HK-2 (cell line): ENCODE results near the gene NMNAT3.

ENCODE experiments used
- DNase-seq: peaks from one replicate; pipeline ENCODE4 v3.0.0-alpha.2; 2018; ENCODE audit not compliant: unreplicated experiment

The NMNAT3 gene

GRCh38 chr3:139675327-139675726 lies 2.4 kb downstream of the NMNAT3 start:
- DNase-seq, result no peak

GRCh38 chr3:139674571-139675260 lies 3.1 kb downstream of the NMNAT3 start:
- DNase-seq, result no peak

GRCh38 chr3:139672884-139673283 lies 4.9 kb downstream of the NMNAT3 start:
- DNase-seq, result no peak

- no peak for DNase-seq
These were observed 5.7 kb downstream of the NMNAT3 start for GRCh38 chr3:139671863-139672646.

GRCh38 chr3:139671107-139671506 lies 6.7 kb downstream of the NMNAT3 start:
- DNase-seq, result no peak

- no peak for DNase-seq
These were observed 7.6 kb downstream of the NMNAT3 start for GRCh38 chr3:139670196-139670595.

- DNase-seq, result no peak
These were observed 9.4 kb downstream of the NMNAT3 start for GRCh38 chr3:139668332-139668731.

- no peak for DNase-seq
These were observed 12.8 kb downstream of the NMNAT3 start for GRCh38 chr3:139664958-139665357.

GRCh38 chr3:139660269-139660668 lies 17.5 kb downstream of the NMNAT3 start:
- DNase-seq, result no peak

GRCh38 chr3:139659511-139659910 lies 18.3 kb downstream of the NMNAT3 start:
- DNase-seq, result no peak

GRCh38 chr3:139657936-139658335 lies 19.8 kb downstream of the NMNAT3 start:
- DNase-seq, result no peak

GRCh38 chr3:139657434-139657833 lies 20.3 kb downstream of the NMNAT3 start:
- DNase-seq, result no peak

GRCh38 chr3:139655909-139656595 lies 21.7 kb downstream of the NMNAT3 start:
- DNase-seq, result no peak

GRCh38 chr3:139654637-139655365 lies 23.0 kb downstream of the NMNAT3 start:
- DNase-seq, result no peak

GRCh38 chr3:139653582-139653981 lies 24.2 kb downstream of the NMNAT3 start:
- no peak for DNase-seq

GRCh38 chr3:139652561-139652960 lies 25.2 kb downstream of the NMNAT3 start:
- DNase-seq, result no peak

GRCh38 chr3:139647866-139648435 lies 29.8 kb downstream of the NMNAT3 start:
- DNase-seq, result no peak

- DNase-seq, result no peak
These were observed 31.3 kb downstream of the NMNAT3 start for GRCh38 chr3:139646512-139646911.

GRCh38 chr3:139642996-139643395 lies 34.8 kb downstream of the NMNAT3 start:
- no peak for DNase-seq

- no peak for DNase-seq
These were observed 37.3 kb downstream of the NMNAT3 start for GRCh38 chr3:139640456-139640855.

GRCh38 chr3:139639662-139640061 lies 38.1 kb downstream of the NMNAT3 start:
- no peak for DNase-seq

GRCh38 chr3:139638518-139638917 lies 39.3 kb downstream of the NMNAT3 start:
- DNase-seq, result no peak
